Measurements from ENCODE around the gene ARHGAP28. TPM values are rescaled to one million over a fixed set of nuclear protein-coding genes. Genes with fewer than 3 reads are reported as not detected.

ARHGAP28 gene
- total and polyA plus RNA-seq, 12 donors, result 0.35 to 5.3 (median 2.2) TPM

DNA sequence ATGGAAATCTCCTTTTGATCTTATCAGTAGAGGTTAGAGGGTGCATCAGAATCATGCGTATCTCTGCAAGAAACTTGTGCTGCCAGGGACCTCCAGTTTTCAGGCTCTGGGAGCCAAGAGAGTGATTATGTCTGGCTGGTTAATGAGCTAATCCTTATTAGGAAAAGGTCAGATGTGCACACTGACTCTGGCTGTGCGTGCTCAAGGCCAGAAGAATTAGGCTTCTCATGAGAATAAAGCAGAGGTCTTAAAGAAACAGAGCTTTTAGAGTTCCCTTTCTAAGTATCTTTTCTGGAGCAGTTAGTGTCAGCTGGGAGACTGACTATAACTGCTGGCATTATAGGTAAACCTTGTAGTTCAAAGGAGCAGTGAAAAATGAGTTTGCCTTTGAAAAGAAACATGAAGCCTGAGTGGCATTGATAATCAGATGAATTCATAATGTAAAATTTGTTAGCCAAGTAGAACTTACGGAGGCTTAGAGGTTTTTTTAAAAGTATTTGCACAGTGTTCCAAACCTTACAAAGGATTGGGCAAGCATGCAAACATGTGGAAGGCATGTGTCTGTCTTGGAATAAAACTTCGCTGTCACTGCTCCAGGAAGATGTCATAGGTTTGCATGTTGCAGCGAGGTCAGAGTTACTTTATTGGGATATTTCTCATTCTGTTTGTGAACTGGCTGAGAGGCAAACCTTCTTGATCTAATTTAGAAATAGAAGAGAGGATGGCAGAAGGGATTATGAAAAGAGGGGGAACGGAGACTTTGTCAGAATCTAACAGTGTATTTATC lies 151.7 kb downstream of the ARHGAP28 start:
- ATAC-seq, result peak in 6 of 8 donors; percentile 41 to 78 (median 58)

DNA sequence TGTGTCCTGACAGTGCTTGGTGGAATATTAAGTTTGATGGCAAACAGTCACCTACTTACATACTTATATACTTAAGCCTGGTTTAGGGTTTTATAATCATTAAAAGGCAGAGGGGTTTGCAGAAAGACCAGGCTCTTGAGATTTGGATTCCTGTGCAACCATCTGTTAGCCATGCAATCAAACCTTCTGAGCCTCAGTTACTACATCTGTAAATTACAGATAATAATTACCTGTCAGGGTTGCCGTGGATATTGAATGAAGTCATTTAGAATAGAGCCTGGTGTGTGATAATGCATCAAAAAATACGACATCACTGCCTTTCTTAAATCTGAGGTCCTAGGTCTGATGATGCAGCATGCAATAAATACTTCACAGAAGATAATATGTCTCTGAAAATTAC lies 152.9 kb downstream of the ARHGAP28 start:
- H3K27me3 ChIP-seq, result no peaks in the 10 kb centered on the region
- TF ChIP-seq, protein P1, sequence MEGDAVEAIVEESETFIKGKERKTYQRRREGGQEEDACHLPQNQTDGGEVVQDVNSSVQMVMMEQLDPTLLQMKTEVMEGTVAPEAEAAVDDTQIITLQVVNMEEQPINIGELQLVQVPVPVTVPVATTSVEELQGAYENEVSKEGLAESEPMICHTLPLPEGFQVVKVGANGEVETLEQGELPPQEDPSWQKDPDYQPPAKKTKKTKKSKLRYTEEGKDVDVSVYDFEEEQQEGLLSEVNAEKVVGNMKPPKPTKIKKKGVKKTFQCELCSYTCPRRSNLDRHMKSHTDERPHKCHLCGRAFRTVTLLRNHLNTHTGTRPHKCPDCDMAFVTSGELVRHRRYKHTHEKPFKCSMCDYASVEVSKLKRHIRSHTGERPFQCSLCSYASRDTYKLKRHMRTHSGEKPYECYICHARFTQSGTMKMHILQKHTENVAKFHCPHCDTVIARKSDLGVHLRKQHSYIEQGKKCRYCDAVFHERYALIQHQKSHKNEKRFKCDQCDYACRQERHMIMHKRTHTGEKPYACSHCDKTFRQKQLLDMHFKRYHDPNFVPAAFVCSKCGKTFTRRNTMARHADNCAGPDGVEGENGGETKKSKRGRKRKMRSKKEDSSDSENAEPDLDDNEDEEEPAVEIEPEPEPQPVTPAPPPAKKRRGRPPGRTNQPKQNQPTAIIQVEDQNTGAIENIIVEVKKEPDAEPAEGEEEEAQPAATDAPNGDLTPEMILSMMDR (IDR thresholded peaks at IDR 0.05), result no peak
- ATAC-seq, result no peak
- H3K36me3 ChIP-seq, result peaks cover 0 to 10% (median 0%) of the 10 kb centered on the region in 9 donors
- no peak overlapping the region for H3K27ac ChIP-seq
- H3K4me1 ChIP-seq, result peaks cover 0 to 19% (median 0%) of the 10 kb centered on the region in 9 donors
- H3K9me3 ChIP-seq, result no peaks in the 10 kb centered on the region
- no peak for DNase-seq
- 94% methylated on average over 2 of the region's 2 CpGs for WGBS, 2 donors
- H3K4me3 ChIP-seq, result no peak overlapping the region
- intact Hi-C loops (cut with DNase I), result loop anchor here in 7 of 10 donors (5.0 to 10.0 kb wide), 9 partner anchors 148 to 1808 kb away; partner anchors contain the start of gene ARHGAP28 (in 2 of the 7)

More for the DNA sequence above, 151.7 kb downstream of the ARHGAP28 start:
- intact Hi-C loops (cut with DNase I), result loop anchor here in 7 of 10 donors (5.0 to 10.0 kb wide), 9 partner anchors 146 to 1806 kb away; partner anchors contain the start of gene ARHGAP28 (in 2 of the 7)
- TF ChIP-seq, protein P1 (IDR thresholded peaks at IDR 0.05), result no peak
- peak in 1 of 2 donors; percentile 16 for DNase-seq
- H3K27me3 ChIP-seq, result no peaks in the 10 kb centered on the region
- H3K9me3 ChIP-seq, result no peaks in the 10 kb centered on the region
- peaks cover 0 to 10% (median 0%) of the 10 kb centered on the region in 9 donors for H3K36me3 ChIP-seq
- peaks cover 0 to 19% (median 0%) of the 10 kb centered on the region in 9 donors for H3K4me1 ChIP-seq
- H3K27ac ChIP-seq, result no peak overlapping the region
- 59 to 64% methylated on average over 6 of the region's 6 CpGs for WGBS, 2 donors
- no peak overlapping the region for H3K4me3 ChIP-seq

DNA sequence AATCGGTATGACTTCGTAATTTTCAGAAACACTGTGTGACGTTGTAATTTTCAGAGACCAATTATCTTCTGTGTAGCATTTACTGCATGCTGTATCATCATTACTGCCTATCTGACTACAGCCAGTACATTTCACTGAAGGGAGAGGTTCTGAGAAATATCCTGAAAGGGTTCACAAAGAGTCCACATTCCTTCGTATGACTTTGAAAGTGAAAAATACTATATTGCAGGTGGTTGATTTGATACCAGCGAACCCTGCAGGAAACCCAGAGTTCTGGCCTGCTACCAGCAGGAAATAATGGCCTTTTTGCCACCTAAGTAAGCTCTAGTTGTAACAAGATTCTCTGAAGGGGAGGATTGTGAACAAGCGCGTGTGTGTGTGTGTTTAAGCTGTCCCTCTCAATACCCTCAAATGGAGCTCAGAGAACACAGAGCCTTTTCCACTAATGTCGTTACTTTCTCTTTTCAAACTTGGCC lies 155.5 kb downstream of the ARHGAP28 start:
- H3K9me3 ChIP-seq, result no peaks in the 10 kb centered on the region
- H3K36me3 ChIP-seq, result peaks cover 0 to 10% (median 0%) of the 10 kb centered on the region in 9 donors
- H3K27me3 ChIP-seq, result no peaks in the 10 kb centered on the region
- peaks cover 0 to 9% (median 0%) of the 10 kb centered on the region in 9 donors for H3K4me1 ChIP-seq
- DNase-seq (no peak), ATAC-seq (no peak)
- TF ChIP-seq, protein P1 (IDR thresholded peaks at IDR 0.05), result no peak
- intact Hi-C loops (cut with DNase I), result loop anchor here (1.0 to 10.0 kb wide), 15 partner anchors 150 to 1810 kb away; partner anchors contain the start of gene ARHGAP28 (in 1 of the 10)
- 72 to 75% methylated on average over 8 of the region's 8 CpGs for WGBS, 2 donors
- H3K4me3 ChIP-seq, result no peak overlapping the region
- H3K27ac ChIP-seq, result no peak overlapping the region

DNA sequence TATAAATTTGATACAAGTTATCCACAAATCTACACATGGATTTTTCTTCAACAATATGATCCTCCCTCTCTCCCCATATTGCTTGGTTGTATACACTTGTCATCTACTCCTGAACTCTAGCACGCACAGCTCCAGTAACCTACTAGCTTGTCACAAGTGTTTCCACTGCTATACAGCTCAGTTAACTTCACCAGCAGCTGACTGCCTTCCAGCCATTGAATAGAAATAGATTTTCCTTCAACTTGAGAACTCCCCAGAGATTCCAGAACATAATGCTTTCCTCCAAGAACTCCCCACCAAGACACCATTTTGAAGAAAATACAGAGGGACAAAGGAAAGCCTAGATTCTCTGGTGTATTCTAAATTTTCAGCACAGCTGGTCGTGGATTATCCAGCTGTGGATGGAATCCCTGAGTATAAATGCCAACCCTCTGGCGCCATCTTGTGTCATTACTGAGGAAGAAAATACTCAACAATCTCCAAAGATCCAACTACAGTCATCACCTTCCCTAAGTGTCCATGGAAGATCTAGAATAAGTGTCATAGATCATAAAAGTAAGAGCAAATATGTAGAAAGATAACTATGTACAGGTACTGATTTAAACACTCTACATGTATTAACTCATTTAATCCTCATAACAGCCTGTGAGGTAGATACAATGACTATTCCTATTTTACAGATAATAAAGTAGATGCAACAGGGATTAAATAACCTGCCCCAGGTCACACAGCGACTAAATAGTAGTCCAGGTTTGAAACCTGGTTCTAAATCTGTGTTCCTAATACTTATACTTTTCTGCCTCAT lies 156.7 kb downstream of the ARHGAP28 start:
- intact Hi-C loops (cut with DNase I), result loop anchor here (1.0 to 10.0 kb wide), 17 partner anchors 151 to 1811 kb away; partner anchors contain the start of gene ARHGAP28 (in 1 of the 10)
- no peaks in the 10 kb centered on the region for H3K27me3 ChIP-seq
- peak in 1 of 2 donors; percentile 67 for DNase-seq
- peaks cover 0 to 6% (median 0%) of the 10 kb centered on the region in 9 donors for H3K4me1 ChIP-seq
- TF ChIP-seq, protein P1 (IDR thresholded peaks at IDR 0.05), result peak; percentile 42 to 88 (median 80)
- peaks cover 0 to 10% (median 0%) of the 10 kb centered on the region in 9 donors for H3K36me3 ChIP-seq
- no peaks in the 10 kb centered on the region for H3K9me3 ChIP-seq
- no peak overlapping the region for H3K4me3 ChIP-seq
- WGBS, 2 donors, result 18 to 25% methylated on average over 4 of the region's 4 CpGs
- peak in 7 of 8 donors; percentile 67 to 87 (median 73) for ATAC-seq
- H3K27ac ChIP-seq, result no peak overlapping the region
